ENCODE measurements around the gene DBI. TPM values are rescaled to one million over a fixed set of nuclear protein-coding genes. Genes with fewer than 3 reads are reported as not detected.

DBI gene
- total and polyA plus RNA-seq, 2 of the 13 experiments (the other 11 are each of a cell fraction or from before 2014, with no cell fraction given), result 330 to 659 TPM

DNA sequence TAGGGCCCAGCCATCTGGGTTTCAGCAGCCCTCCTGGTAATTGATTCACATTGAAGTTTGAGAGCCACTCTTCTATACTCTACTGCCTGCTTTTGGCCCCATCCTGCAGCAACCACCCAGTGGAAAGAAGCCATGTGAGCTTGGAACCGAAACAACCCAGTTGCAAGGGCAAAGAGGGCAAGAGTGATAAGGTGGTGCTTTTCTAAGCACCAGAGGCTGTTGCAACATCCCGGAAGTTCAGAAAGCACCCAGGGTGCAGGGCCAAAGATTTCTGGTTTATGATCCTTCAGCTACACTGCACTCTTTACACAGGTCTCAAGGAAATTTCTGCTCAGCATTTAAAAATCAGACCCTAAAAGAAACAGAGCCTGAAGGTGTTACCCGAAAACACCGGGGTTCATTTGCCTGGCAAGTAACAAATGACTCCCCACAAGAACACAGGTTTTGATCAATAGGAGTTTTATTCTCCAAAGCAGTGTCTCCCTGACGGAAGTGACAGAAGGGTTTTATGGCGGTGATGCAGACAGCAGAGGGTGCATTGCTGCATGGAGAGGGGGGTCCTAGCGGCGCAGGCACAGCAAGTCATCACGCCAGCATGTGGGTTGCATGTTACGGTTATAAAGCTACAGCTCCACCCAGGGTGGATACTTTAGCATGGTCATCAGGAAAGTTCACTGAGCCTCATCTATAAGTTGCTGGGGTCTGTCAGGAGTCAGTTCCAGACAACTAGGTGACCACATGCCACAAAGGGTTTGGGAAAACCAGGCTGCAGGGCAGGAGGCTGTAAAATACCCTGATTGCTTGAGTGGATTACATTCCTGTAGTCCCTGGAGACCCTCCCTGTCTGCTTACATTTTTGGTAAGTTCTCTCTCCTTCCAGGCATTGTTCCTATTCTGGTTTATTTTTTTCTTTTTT lies 36.1 kb downstream of the DBI start (continued):
- TF ChIP-seq, protein P1, sequence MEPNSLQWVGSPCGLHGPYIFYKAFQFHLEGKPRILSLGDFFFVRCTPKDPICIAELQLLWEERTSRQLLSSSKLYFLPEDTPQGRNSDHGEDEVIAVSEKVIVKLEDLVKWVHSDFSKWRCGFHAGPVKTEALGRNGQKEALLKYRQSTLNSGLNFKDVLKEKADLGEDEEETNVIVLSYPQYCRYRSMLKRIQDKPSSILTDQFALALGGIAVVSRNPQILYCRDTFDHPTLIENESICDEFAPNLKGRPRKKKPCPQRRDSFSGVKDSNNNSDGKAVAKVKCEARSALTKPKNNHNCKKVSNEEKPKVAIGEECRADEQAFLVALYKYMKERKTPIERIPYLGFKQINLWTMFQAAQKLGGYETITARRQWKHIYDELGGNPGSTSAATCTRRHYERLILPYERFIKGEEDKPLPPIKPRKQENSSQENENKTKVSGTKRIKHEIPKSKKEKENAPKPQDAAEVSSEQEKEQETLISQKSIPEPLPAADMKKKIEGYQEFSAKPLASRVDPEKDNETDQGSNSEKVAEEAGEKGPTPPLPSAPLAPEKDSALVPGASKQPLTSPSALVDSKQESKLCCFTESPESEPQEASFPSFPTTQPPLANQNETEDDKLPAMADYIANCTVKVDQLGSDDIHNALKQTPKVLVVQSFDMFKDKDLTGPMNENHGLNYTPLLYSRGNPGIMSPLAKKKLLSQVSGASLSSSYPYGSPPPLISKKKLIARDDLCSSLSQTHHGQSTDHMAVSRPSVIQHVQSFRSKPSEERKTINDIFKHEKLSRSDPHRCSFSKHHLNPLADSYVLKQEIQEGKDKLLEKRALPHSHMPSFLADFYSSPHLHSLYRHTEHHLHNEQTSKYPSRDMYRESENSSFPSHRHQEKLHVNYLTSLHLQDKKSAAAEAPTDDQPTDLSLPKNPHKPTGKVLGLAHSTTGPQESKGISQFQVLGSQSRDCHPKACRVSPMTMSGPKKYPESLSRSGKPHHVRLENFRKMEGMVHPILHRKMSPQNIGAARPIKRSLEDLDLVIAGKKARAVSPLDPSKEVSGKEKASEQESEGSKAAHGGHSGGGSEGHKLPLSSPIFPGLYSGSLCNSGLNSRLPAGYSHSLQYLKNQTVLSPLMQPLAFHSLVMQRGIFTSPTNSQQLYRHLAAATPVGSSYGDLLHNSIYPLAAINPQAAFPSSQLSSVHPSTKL (CRISPR knock-in tag; IDR thresholded peaks at IDR 0.05), result peak; percentile 85
- TF ChIP-seq HNF4G (IDR thresholded peaks at IDR 0.05; ENCODE audit: borderline replicate concordance, low read depth, low read length) (peak; percentile 27; the same call in 1 of the 2 replicates), HNF4G (CRISPR knock-in tag; IDR thresholded peaks at IDR 0.05; ENCODE audit: borderline replicate concordance, low read depth) (no peak), RBM39 (IDR thresholded peaks at IDR 0.05; ENCODE audit: low read depth, low read length, poor library complexity, severe bottlenecking) (no peak), NR2F6 (IDR thresholded peaks at IDR 0.05) (peak; percentile 40; the same call in 1 of the 2 replicates), NR2F6 (CRISPR knock-in tag; IDR thresholded peaks at IDR 0.05) (peak; percentile 70), ZNF224 (CRISPR knock-in tag; IDR thresholded peaks at IDR 0.05) (0 out of 2 replicates have a peak, but pooled peaks have one; percentile 39), HMG20A (CRISPR knock-in tag; IDR thresholded peaks at IDR 0.05; ENCODE audit: borderline replicate concordance) (peak; percentile 49; the same call in 1 of the 2 replicates), JDP2 (CRISPR knock-in tag; IDR thresholded peaks at IDR 0.05; ENCODE audit: borderline replicate concordance) (no peak), SP2 (CRISPR knock-in tag; IDR thresholded peaks at IDR 0.05) (no peak), ZNF460 (CRISPR knock-in tag; IDR thresholded peaks at IDR 0.05; ENCODE audit: borderline replicate concordance) (no peak), U2AF1 (optimal IDR thresholded peaks at IDR 0.05; ENCODE audit: low read depth, low read length) (no peak), GABPA (IDR thresholded peaks at IDR 0.05; ENCODE audit: low read depth, low read length) (no peak), GABPA (CRISPR knock-in tag; IDR thresholded peaks at IDR 0.05; ENCODE audit: low read depth) (peak; percentile 78), ZMYM3 (CRISPR knock-in tag; IDR thresholded peaks at IDR 0.05) (peak; percentile 79), GABPB1 (CRISPR knock-in tag; IDR thresholded peaks at IDR 0.05) (peak; percentile 73), CCAR2 (optimal IDR thresholded peaks at IDR 0.05; ENCODE audit: low read depth, low read length) (no peak), RBAK (CRISPR knock-in tag; IDR thresholded peaks at IDR 0.05) (no peak), SALL1 (CRISPR knock-in tag; IDR thresholded peaks at IDR 0.05) (peak; percentile 50), NR2F1 (CRISPR knock-in tag; IDR thresholded peaks at IDR 0.05) (peak in 1 of 2 experiments; percentile 69; a peak in 2 of 4 replicates), SOX5 (CRISPR knock-in tag; IDR thresholded peaks at IDR 0.05; ENCODE audit: borderline replicate concordance) (peak; percentile 41; the same call in 1 of the 2 replicates), NFE2 (CRISPR knock-in tag; IDR thresholded peaks at IDR 0.05) (no peak), SOX6 (IDR thresholded peaks at IDR 0.05) (no peak), SOX6 (CRISPR knock-in tag; IDR thresholded peaks at IDR 0.05) (peak; percentile 63), POGZ (CRISPR knock-in tag; IDR thresholded peaks at IDR 0.05) (peak; percentile 61), ELF3 (CRISPR knock-in tag; IDR thresholded peaks at IDR 0.05) (peak; percentile 97), PITX1 (CRISPR knock-in tag; IDR thresholded peaks at IDR 0.05) (peak; percentile 38; the same call in 1 of the 2 replicates)
- TF ChIP-seq, protein P2, sequence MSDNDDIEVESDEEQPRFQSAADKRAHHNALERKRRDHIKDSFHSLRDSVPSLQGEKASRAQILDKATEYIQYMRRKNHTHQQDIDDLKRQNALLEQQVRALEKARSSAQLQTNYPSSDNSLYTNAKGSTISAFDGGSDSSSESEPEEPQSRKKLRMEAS (IDR thresholded peaks at IDR 0.05), result peak; percentile 29; the same call in 1 of the 2 replicates

All from HepG2 (cell line).